K562 (cell line): Measurements from ENCODE around the gene ADAMTS2.

Experiments
- CTCF ChIP-seq, 3 experiments: IDR thresholded peaks in 2 of 3; conservative IDR thresholded peaks in 1 of 3; 2 replicates each; pipeline ENCODE4 v1.5.1; 2011 to 2012; ENCODE audit warnings: low read length in 3 of 3, mild to moderate bottlenecking in 3 of 3, control low read depth in 2 of 3, improper control_type of control experiment in 1 of 3, inconsistent platforms in 1 of 3, low read depth in 1 of 3, mixed read lengths in 1 of 3, moderate library complexity in 1 of 3; ENCODE audit not compliant: insufficient read depth in 2 of 3
- SMARCE1 ChIP-seq: fragments of 450-650 bp; IDR thresholded peaks from 2 replicates; pipeline ENCODE4 v1.7.1; 2016; ENCODE audit warnings: mild to moderate bottlenecking
- YY1 ChIP-seq, 3 experiments: IDR thresholded peaks; 2 replicates each; pipeline ENCODE4 v1.6.1; 2011; ENCODE audit warnings: low read length in 2 of 3, mild to moderate bottlenecking in 2 of 3, moderate library complexity in 2 of 3, borderline replicate concordance in 1 of 3, control low read depth in 1 of 3, low read depth in 1 of 3; ENCODE audit not compliant: insufficient read depth in 3 of 3, insufficient replicate concordance in 2 of 3, control insufficient read depth in 1 of 3, insufficient read length in 1 of 3; ENCODE audit errors: extremely low read depth in 1 of 3
- ZKSCAN3 ChIP-seq: fragments of 250-450 bp; sonication (Bioruptor Pico); IDR thresholded peaks from 2 replicates; pipeline ENCODE4 v1.4.0; 2020

GRCh38 chr5:179290681-179291540 is 54.4 kb downstream of the ADAMTS2 start:
- TF ChIP-seq CTCF (IDR thresholded peaks at IDR 0.05 in 2 of 3, conservative IDR thresholded peaks at IDR 0.05 in 1 of 3; ENCODE audit: insufficient read depth in 2 of 3, low read depth in 1 of 3, low read length in 3 of 3) (no peak), YY1 (IDR thresholded peaks at IDR 0.05; ENCODE audit: borderline replicate concordance in 1 of 3, control insufficient read depth in 1 of 3, extremely low read depth in 1 of 3, insufficient read depth in 3 of 3, insufficient read length in 1 of 3, insufficient replicate concordance in 2 of 3, low read depth in 1 of 3, low read length in 2 of 3) (no peak), SMARCE1 (no peak), ZKSCAN3 (CRISPR knock-in tag) (no peak)
